GM08714 (cell line): Measurements from ENCODE around the gene NDUFB11.
"Not testable (repeated sequence)": the region's sequence is repeated elsewhere in the genome, so short reads cannot be mapped to it uniquely, and the experiment has no call there.

Experiments used
- H3K4me3 ChIP-seq: fragments of 200-500 bp; sonication (Bioruptor generic); 2 replicates; pipeline ENCODE4 v1.5.1; 2014; ENCODE audit warnings: mild to moderate bottlenecking, low read length, inconsistent platforms
- ZNF274 ChIP-seq: IDR thresholded peaks from 2 replicates; pipeline ENCODE4 v1.6.1; 2012; ENCODE audit warnings: mild to moderate bottlenecking, low read depth, low read length

The NDUFB11 gene

GRCh38 chrX:47145395-47146120 is 1.1 kb upstream of the NDUFB11 start:
- no peak for TF ChIP-seq ZNF274
- H3K4me3 ChIP-seq: peak overlapping the region; percentile 88

- TF ChIP-seq ZNF274: no peak
- peak overlapping the region; percentile 89 for H3K4me3 ChIP-seq
Observed at GRCh38 chrX:47143894-47144625, 442 bp downstream of the NDUFB11 start.

- TF ChIP-seq ZNF274: no peak
- H3K4me3 ChIP-seq: no peak overlapping the region
Observed at GRCh38 chrX:47138171-47138570, 6.3 kb downstream of the NDUFB11 start.

- not testable (repeated sequence) for H3K4me3 ChIP-seq
Observed at GRCh38 chrX:47135650-47136049, 8.9 kb downstream of the NDUFB11 start.

- TF ChIP-seq ZNF274: no peak
Observed at GRCh38 chrX:47133493-47133892, 11.0 kb downstream of the NDUFB11 start.

GRCh38 chrX:47129899-47130358 is 14.6 kb downstream of the NDUFB11 start:
- no peak for TF ChIP-seq ZNF274
- peak overlapping the region; percentile 70 for H3K4me3 ChIP-seq

More at GRCh38 chrX:47133493-47133892, 11.0 kb downstream of the NDUFB11 start:
- no peak overlapping the region for H3K4me3 ChIP-seq

- TF ChIP-seq ZNF274: no peak
- H3K4me3 ChIP-seq: peak overlapping the region; percentile 70
Observed at GRCh38 chrX:47129157-47129898, 15.2 kb downstream of the NDUFB11 start.

GRCh38 chrX:47124466-47124865 is 20.0 kb downstream of the NDUFB11 start:
- H3K4me3 ChIP-seq: not testable (repeated sequence)

GRCh38 chrX:47116551-47117110 is 27.9 kb downstream of the NDUFB11 start:
- not testable (repeated sequence) for H3K4me3 ChIP-seq

GRCh38 chrX:47112316-47112954 is 32.1 kb downstream of the NDUFB11 start:
- H3K4me3 ChIP-seq: no peak overlapping the region
- TF ChIP-seq ZNF274: no peak

- not testable (repeated sequence) for H3K4me3 ChIP-seq
Observed at GRCh38 chrX:47110936-47111615, 33.4 kb downstream of the NDUFB11 start.

GRCh38 chrX:47101206-47101605 is 43.3 kb downstream of the NDUFB11 start:
- H3K4me3 ChIP-seq: no peak overlapping the region
- TF ChIP-seq ZNF274: no peak

GRCh38 chrX:47098338-47099094 is 46.0 kb downstream of the NDUFB11 start:
- H3K4me3 ChIP-seq: no peak overlapping the region
- no peak for TF ChIP-seq ZNF274
